KOPT-K1 (cell line): ENCODE data around the gene FAM234B.

Experiments used
- H3K27ac ChIP-seq: fragments of 200-600 bp; sonication (generic); 2 replicates; pipeline ENCODE4 v1.5.1; 2016; ENCODE audit warnings: antibody characterized with exemption, mild to moderate bottlenecking, low read depth, low read length; ENCODE audit not compliant: poor library complexity, severe bottlenecking
- H3K36me3 ChIP-seq: fragments of 200-600 bp; sonication (generic); 2 replicates; pipeline ENCODE4 v1.5.1; 2017; ENCODE audit warnings: antibody characterized with exemption, mild to moderate bottlenecking, low read length, moderate library complexity; ENCODE audit not compliant: insufficient read depth
- H3K9me3 ChIP-seq: fragments of 200-600 bp; sonication (generic); 2 replicates; pipeline ENCODE4 v1.5.1; 2017; ENCODE audit warnings: antibody characterized with exemption, low read length, mild to moderate bottlenecking; ENCODE audit not compliant: insufficient read depth, poor library complexity, severe bottlenecking

The FAM234B gene

DNA sequence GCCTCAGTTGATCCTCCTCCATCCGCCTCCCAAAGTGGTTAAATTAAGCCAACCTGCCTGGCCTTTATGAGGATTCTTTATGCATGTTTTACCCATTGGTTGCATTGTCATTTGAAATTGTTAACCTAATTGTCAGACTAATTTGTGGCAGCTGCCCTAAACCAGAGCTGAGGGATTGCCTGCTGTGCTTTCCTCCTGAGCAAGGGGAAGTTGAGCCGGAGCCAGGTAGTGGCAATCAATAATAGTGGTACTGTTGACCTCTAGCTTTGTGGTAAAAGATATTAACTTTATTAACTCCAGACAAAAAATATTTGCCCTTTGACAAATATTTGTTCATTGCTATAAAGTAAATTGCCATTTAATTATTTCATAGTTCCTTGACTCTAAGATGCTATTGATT lies 38.5 kb upstream of the FAM234B start:
- Histone ChIP-seq H3K36me3 (no peaks in the 10 kb centered on the region), H3K9me3 (no peaks in the 10 kb centered on the region), H3K27ac (no peak overlapping the region)

DNA sequence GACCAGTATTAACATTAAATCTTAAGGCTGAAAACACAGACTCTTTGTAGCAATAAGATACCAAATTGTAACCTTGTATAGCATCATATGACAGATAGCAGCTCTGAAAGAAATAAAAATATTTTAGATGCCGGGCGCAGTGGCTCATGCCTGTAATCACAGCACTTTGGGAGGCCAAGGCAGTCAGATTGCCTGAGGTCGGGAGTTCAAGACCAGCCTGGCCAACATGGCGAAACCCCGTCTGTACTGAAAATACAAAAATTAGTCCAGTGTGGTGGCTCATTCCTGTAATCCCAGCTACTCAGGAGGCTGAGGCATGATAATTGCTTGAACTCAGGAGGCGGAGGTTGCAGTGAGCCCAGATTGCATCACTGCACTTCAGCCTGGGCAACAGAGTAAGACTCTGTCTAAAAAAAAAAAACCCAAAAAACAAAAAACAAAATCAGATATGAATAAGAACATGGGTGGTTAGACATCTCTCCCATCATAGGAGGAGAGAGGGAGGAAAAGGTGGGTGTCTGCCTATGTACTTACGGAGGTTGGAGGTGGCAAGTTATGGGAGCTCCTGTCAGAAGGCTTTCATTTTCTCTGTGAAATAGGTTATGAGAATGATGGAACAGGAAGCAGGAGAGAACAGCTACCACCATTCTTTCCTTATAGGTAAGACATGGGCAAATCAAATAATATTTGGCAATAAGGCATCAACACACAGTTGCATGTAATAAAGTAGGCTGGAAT lies 36.5 kb upstream of the FAM234B start:
- Histone ChIP-seq H3K27ac (no peak overlapping the region), H3K36me3 (no peaks in the 10 kb centered on the region), H3K9me3 (no peaks in the 10 kb centered on the region)

DNA sequence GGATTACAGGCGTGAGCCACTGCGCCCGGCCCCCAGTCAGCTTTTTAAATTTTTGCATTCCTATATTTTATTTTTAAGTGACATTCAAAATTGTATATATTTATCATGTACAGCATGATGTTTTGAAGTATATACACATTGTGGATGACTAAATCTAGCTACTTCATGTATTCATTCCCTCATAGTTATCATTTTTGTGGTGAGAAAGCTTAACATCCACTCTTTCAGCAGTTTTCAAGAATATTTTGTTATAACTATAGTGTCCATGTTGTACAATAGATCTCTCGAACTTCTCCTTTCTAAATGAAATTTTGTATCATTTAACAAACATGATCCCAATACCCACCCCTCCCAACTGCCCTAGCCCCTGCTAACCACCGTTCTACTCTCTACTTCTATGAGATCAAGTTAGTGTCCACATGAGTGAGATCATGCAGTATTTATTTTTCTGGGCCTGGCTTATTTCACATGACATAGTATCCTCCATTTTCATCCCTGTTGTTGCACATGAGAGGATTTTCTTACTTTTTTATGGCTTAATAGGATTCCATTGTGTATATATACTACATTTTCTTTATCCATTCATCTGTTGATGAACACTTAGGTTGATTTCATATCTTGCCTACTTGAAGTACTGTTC lies 35.3 kb upstream of the FAM234B start:
- Histone ChIP-seq H3K36me3 (no peaks in the 10 kb centered on the region), H3K9me3 (no peaks in the 10 kb centered on the region), H3K27ac (no peak overlapping the region)

DNA sequence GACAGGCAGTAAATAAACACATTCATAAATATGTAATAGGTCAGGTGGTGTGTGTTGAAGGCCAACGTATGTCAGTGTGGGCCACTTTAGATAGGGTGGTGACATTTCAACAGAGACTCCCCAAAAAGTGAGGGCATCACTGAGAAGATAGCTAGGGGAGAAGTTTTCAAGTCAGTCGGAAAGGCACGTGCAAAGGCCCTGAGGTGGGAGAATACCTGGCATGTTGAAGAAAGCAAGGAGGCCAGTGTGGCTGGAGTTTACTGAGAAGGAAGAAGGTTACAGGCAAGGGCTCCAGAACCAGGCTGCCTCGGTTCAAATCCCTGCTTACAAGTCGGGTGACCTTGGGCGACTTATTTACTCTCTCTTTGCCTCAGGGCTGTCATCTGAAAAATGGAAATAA lies 33.1 kb upstream of the FAM234B start:
- H3K27ac ChIP-seq, result no peak overlapping the region
- H3K9me3 ChIP-seq, result no peaks in the 10 kb centered on the region
- no peaks in the 10 kb centered on the region for H3K36me3 ChIP-seq

- no peak overlapping the region for H3K27ac ChIP-seq
- no peaks in the 10 kb centered on the region for H3K36me3 ChIP-seq
- no peaks in the 10 kb centered on the region for H3K9me3 ChIP-seq
These were observed 21.3 kb upstream of the FAM234B start for GRCh38 chr12:13022851-13023271.

DNA sequence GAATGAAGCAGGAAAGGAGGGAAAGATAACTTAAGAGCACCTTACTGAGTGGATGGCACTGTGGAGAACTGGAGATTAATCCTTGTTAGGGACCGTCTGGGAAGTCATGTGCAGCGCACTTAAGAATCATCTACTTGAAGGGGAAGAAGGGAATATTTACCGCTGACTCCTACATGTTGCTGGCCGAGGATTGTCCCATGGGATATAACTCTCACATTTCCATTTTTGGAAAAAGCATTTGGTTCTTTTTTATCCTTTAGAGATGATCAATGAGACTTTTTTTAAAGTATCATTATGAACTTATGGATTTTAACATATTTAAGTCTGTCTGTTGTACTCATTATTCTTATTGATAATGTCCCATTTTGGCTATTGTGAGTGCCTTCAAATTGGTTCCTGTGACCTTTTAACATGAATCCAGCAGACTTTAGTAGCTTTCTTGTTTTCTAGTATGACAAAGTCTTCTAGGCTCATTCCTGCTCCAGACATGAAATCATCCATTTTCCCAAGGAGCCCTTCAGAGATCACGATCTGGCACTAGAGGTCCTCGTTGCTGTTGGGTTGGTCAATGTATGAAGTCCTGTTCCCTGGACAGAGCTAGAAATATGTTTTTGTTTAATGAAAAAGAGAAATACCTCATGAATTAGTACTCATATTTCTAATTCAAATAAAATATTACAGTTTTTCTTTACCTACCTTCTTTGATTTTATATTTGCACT lies 20.2 kb upstream of the FAM234B start:
- Histone ChIP-seq H3K9me3 (no peaks in the 10 kb centered on the region), H3K36me3 (no peaks in the 10 kb centered on the region), H3K27ac (no peak overlapping the region)

GRCh38 chr12:13024531-13024916 lies 19.7 kb upstream of the FAM234B start:
- H3K27ac ChIP-seq, result no peak overlapping the region

DNA sequence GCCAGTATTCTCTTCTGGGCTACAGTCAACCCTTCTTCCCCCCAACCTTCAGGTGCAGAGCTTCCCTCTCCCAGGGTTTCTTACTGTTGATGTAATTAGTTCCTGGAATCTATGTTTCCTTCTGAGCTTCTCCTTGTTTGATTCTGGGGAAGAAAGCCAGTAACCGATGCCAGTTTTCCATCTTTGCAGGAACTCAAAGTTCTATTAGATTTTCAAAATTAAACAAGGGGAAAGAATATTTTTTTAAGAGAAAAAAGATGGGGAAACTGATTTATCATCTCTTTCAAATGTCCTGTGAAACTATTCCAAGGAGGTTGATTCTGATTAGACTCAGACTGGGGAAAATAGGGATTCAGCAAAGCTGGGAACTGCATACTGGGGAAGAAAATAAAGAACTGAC lies 17.9 kb upstream of the FAM234B start:
- H3K36me3 ChIP-seq, result no peaks in the 10 kb centered on the region

More at GRCh38 chr12:13024531-13024916, 19.7 kb upstream of the FAM234B start:
- Histone ChIP-seq H3K9me3 (no peaks in the 10 kb centered on the region), H3K36me3 (no peaks in the 10 kb centered on the region)

GRCh38 chr12:13027032-13027431 lies 17.1 kb upstream of the FAM234B start:
- H3K9me3 ChIP-seq, result no peaks in the 10 kb centered on the region
- H3K27ac ChIP-seq, result no peak overlapping the region
- no peaks in the 10 kb centered on the region for H3K36me3 ChIP-seq

More for the DNA sequence above, 17.9 kb upstream of the FAM234B start:
- Histone ChIP-seq H3K9me3 (no peaks in the 10 kb centered on the region), H3K27ac (no peak overlapping the region)

- H3K9me3 ChIP-seq, result no peaks in the 10 kb centered on the region
- no peak overlapping the region for H3K27ac ChIP-seq
- no peaks in the 10 kb centered on the region for H3K36me3 ChIP-seq
These were observed 16.7 kb upstream of the FAM234B start for GRCh38 chr12:13027508-13027907.

DNA sequence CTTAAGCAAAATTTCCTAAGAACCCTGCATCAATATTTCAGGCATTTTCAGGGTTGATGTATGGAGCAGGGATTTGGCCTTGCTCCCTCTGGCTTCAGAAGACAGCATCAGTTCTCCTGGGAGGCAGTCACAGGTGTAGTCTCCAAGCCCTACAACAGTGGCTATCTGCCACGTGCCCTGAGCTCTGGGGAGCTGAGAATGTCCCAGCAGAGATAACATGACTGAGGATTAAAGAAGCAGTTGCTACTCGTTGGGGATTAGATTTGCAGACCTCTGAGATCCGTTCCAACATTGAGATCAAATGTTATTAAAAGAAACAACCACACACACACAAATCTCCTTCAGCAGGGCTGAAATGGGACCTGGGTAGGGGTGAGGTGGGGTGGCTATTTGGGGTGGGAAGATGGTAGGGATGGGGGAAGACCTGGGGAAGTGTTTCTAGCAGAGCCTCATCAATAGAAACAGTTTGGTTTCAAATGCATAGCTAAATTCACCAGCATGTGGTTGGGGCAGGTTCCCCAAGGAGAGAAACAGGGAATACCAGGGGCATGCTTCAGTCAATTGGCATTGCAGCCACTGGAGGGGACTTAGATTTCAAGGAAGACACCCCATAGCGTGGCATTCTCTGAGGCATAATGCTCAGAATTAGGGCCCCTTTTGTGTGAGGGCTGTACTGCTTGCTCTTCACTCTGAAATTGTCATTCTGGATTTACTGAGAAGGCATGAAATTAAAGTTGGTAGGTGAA lies 15.2 kb upstream of the FAM234B start:
- H3K36me3 ChIP-seq, result no peaks in the 10 kb centered on the region
- H3K27ac ChIP-seq, result no peak overlapping the region
- H3K9me3 ChIP-seq, result no peaks in the 10 kb centered on the region

DNA sequence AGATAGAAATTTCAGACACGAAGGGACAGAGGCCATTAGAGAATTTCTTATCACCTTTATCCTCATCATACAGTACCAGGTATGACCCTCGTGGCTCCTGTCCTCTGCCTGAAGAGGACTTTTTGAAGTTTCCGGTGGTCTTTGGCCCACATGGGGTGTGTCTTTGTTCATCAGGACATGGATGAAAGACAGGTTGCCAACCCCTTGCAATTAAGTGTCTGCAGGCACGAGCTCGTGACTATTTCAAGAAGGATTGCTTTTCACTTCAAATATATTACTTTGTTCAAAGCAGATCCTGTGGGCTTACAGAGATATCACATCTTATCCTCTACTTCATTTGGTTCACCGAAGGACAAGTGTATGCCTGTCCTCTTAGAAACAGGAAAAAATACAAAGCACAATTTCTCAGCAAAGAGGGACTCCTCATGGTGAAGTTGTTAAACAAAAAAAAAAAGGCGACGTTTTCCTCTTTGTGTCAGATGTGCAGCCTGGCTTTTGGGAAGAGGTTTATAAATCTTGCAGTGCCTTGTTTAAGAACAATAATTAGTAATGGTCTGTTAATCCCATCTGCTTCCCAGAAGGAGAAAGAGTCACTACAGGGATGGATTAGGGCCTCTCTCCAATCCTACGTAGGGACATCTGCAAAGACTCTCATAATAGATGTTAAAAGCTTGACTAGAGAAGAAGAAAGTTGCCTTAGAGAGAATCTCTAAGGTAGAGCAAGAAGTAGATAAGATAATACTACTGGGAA lies 13.5 kb upstream of the FAM234B start:
- H3K27ac ChIP-seq, result no peak overlapping the region
- H3K36me3 ChIP-seq, result no peaks in the 10 kb centered on the region
- no peaks in the 10 kb centered on the region for H3K9me3 ChIP-seq

DNA sequence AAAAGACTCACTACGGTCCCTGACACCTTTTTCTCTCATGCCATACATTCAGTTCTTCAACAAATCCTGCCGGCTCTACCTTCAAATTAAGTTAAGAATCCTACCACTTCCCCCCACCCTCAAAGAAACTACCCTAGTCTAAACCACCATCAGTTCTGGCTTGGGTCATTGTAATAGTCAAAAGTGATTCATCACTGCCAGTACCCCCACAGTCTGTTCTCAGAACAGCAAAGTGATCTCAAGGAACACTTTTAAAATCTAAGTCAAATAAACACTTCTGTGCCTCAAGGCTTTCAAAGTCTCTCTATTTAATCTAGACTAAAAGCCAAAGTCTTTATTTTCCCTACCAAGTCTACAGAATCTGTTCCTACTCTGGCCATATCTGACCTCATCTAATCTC lies 12.0 kb upstream of the FAM234B start:
- Histone ChIP-seq H3K27ac (no peak overlapping the region), H3K36me3 (no peaks in the 10 kb centered on the region), H3K9me3 (no peaks in the 10 kb centered on the region)

GRCh38 chr12:13033476-13033875 lies 10.7 kb upstream of the FAM234B start:
- no peak overlapping the region for H3K27ac ChIP-seq
- no peaks in the 10 kb centered on the region for H3K9me3 ChIP-seq
- H3K36me3 ChIP-seq, result no peaks in the 10 kb centered on the region
